GM12892 (cell line): Measurements from ENCODE around the gene HDAC4.

Experiments
- DNase-seq: peaks from one replicate; pipeline ENCODE4 v3.0.0; 2011; ENCODE audit not compliant: insufficient read length
- FAIRE-seq: peaks from 2 replicates; lab custom pipeline; 2011; peaks lifted over from hg19 to GRCh38; lab: Jason Lieb, UNC
- POLR2A ChIP-seq: IDR thresholded peaks from 2 replicates; pipeline ENCODE4 v1.6.1; 2011; ENCODE audit warnings: low read depth, low read length, control low read depth
- POLR2AphosphoS5 ChIP-seq: IDR thresholded peaks from 2 replicates; pipeline ENCODE4 v1.6.1; 2011; ENCODE audit warnings: low read depth, low read length, control low read depth
- TAF1 ChIP-seq: IDR thresholded peaks from 2 replicates; pipeline ENCODE4 v1.6.1; 2011; ENCODE audit warnings: low read depth, mild to moderate bottlenecking, control low read depth, low read length, borderline replicate concordance

HDAC4 gene

DNA sequence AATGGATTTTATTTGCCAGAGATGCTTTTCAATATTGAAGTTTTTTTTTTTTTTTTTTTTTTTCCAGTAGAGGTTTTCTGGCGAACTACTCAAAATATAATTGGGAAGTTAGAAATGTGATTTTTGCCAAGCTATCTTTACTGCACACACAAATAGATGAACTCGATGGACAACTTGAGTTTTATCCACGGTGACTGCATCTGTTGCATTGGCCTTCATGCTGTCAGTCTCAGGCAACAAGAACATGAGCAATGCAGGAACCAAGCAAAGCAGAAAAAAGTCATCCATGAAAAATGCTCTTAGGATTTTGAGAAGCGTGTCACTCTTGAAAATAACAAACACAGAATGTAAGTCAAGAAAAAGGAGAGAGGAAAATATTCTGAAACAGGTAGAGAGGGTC is 22.7 kb upstream of the HDAC4 start:
- DNase-seq: no peak
- FAIRE-seq: no peak
- TF ChIP-seq POLR2A (no peak), POLR2AphosphoS5 (no peak), TAF1 (no peak)

- DNase-seq (no peak), FAIRE-seq (no peak)
- no peak for TF ChIP-seq TAF1
- no peak for TF ChIP-seq POLR2AphosphoS5
- no peak for TF ChIP-seq POLR2A
Measured at GRCh38 chr2:239421851-239422250, 21.0 kb upstream of the HDAC4 start.

- DNase-seq: no peak
- FAIRE-seq: no peak
- TF ChIP-seq POLR2A: no peak
- no peak for TF ChIP-seq TAF1
- TF ChIP-seq POLR2AphosphoS5: no peak
Measured at GRCh38 chr2:239420082-239420481, 19.3 kb upstream of the HDAC4 start.

GRCh38 chr2:239418918-239419317 is 18.1 kb upstream of the HDAC4 start:
- DNase-seq (no peak), FAIRE-seq (no peak)
- no peak for TF ChIP-seq TAF1
- TF ChIP-seq POLR2AphosphoS5: no peak
- no peak for TF ChIP-seq POLR2A

- no peak for DNase-seq
- no peak for FAIRE-seq
- TF ChIP-seq POLR2A: no peak
- no peak for TF ChIP-seq TAF1
- no peak for TF ChIP-seq POLR2AphosphoS5
Measured at GRCh38 chr2:239412905-239413603, 12.2 kb upstream of the HDAC4 start.

DNA sequence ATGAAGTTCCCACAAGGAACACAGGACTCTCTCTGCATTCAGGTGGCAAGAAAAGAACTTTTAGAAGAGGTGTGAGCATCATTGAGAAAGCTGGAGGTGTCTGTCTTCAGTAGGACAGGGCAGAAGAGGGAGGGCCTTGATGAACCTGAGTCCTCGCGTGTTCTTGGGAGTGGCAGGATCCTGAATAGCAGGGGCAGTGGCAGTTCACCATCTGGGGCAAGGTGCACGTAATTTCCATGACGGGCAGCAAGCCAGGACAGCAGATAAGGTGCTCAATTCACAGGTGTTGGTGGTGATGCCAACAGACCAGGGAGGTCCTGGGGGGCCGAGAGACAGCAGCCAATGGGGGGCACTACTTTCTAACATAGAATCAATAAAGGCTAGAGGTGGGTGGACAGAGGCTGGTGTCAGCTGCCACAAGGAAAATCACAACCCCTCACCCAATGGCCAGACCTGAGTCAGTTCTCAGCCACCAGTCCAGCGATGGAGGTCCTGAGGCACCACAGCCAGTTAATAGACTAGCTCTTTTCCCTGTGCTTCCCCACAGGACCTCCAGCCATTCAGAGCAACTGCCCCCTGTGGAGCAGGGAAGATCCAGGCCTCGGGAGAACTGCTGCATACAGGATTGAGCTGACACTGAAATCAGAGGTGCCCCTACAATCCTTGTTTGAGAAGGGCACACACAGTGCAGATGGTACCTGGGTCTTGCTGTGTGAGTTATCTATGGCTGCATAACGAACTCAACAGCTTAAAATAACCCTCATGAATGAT is 10.9 kb upstream of the HDAC4 start:
- DNase-seq (no peak), FAIRE-seq (no peak)
- no peak for TF ChIP-seq POLR2AphosphoS5
- TF ChIP-seq POLR2A: no peak
- TF ChIP-seq TAF1: no peak

GRCh38 chr2:239411117-239411516 is 10.3 kb upstream of the HDAC4 start:
- no peak for TF ChIP-seq POLR2A
- TF ChIP-seq TAF1: no peak
- TF ChIP-seq POLR2AphosphoS5: no peak
- no peak for FAIRE-seq
- DNase-seq: no peak

- no peak for FAIRE-seq
- TF ChIP-seq POLR2A (no peak), POLR2AphosphoS5 (no peak), TAF1 (no peak)
- DNase-seq: no peak
Measured at GRCh38 chr2:239409976-239410375, 9.2 kb upstream of the HDAC4 start.

DNA sequence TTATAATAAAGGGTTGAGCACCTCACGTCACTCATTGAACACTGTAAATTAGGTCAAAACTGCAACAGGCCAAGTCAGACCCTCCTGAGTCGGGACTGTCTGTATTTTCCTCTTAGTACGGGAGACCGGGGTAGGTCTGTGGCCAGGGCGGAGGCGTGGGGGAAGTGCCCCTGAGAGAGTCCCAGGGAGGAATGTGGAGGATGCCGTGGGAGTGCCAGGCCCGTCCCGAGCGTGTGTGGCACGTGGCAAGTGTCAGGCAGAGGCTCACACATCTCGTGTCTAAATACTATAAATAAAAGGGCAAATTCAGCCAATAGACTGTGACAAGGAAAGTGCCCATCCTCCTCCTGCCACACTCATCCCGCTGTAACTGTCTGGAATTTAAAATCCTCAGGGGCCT is 6.3 kb upstream of the HDAC4 start:
- FAIRE-seq (no peak), DNase-seq (no peak)
- no peak for TF ChIP-seq TAF1
- TF ChIP-seq POLR2A: no peak
- no peak for TF ChIP-seq POLR2AphosphoS5

DNA sequence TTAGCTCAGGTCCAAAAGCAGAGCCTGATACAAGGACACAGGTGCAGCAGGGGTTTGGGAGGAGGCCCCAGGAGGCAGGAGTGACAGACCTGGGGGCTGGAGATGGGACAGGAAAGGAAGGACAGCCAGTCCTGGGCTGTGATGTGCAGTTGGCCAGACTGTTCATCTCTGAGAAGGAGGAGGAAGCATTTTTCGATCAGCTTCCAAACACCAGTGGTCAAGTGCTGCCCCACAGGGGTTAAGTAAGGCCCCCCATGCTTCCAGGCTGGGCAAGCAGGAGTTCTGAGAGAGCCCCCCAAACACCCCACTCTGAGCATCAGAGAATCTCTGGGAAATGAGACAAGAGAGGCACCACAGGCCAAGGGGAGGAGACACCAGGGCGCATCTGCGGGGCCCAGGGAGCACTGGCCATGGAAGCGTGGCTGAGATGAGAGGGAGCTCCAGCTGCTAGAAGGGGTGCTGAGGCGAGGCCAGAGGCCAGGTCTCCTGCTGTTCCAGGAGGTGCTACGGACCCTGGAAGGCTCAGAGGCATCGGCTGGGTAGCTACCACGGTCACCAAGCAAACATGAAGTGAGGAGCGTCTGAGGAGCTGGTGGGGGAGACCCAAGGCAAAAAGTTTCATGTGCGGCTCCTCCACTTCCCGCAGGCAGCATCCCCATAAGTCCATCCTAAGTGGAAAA is 5.6 kb upstream of the HDAC4 start:
- FAIRE-seq: no peak
- TF ChIP-seq POLR2A (no peak), POLR2AphosphoS5 (no peak), TAF1 (no peak)
- no peak for DNase-seq

DNA sequence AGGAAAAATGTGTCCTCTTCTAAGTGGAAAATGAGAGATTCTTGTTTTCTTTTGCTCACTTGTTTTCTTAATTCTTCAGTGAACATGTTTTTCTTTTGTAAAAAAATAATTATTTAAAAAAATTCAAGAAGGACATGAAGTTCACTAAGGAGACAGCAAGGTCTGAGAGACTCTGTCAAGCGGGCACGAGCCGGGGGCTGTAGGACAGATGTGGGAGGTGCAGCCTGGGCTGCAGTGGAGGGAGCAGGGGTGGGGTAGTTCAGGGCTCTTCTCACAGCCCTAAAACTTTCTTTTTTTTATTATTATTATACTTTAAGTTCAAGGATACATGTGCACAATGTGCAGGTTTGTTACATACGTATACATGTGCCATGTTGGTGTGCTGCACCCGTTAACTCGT is 4.3 kb upstream of the HDAC4 start:
- TF ChIP-seq POLR2A: no peak
- no peak for TF ChIP-seq POLR2AphosphoS5
- no peak for TF ChIP-seq TAF1
- no peak for DNase-seq
- FAIRE-seq: no peak
